Vagina (tissue), 2 donors: ENCODE results near the gene GRK3. TPM values are rescaled to one million over a fixed set of nuclear protein-coding genes. Genes with fewer than 3 reads are reported as not detected.

Source experiments
- DNase-seq, 2 donors: peaks; one replicate each; pipeline ENCODE4 v3.0.0-alpha.2; 2017; ENCODE audit errors: extremely low spot score in 2 of 2
- H3K27ac ChIP-seq: fragments of 200-600 bp; sonication (generic); one replicate; pipeline ENCODE4 v1.5.1; 2019
- H3K27me3 ChIP-seq: fragments of 200-600 bp; sonication (generic); one replicate; pipeline ENCODE4 v1.5.1; 2019
- H3K36me3 ChIP-seq, 2 donors: fragments of 200-600 bp; sonication (generic); one replicate each; pipeline ENCODE4 v1.5.1; 2017 to 2019
- H3K4me1 ChIP-seq: fragments of 200-600 bp; sonication (generic); one replicate; pipeline ENCODE4 v1.5.1; 2019
- H3K4me3 ChIP-seq, 2 donors: fragments of 200-600 bp; sonication (generic); 1 replicate in 1 of 2; 2 replicates in 1 of 2; pipeline ENCODE4 v1.5.1; 2016 to 2019
- H3K9me3 ChIP-seq: fragments of 200-600 bp; sonication (generic); one replicate; pipeline ENCODE4 v1.5.1; 2019
- POLR2A ChIP-seq, 2 donors: fragments of 450-650 bp; IDR thresholded peaks; one replicate each; pipeline ENCODE4 v1.6.1; 2017; ENCODE audit warnings: antibody characterized with exemption in 2 of 2, mild to moderate bottlenecking in 2 of 2, moderate library complexity in 2 of 2
- POLR2AphosphoS5 ChIP-seq, 2 donors: sonication (generic); formaldehyde crosslinking; IDR thresholded peaks; one replicate each; pipeline ENCODE4 v1.9.0; 2017; ENCODE audit warnings: antibody characterized with exemption in 2 of 2, mild to moderate bottlenecking in 2 of 2, low read depth in 1 of 2; ENCODE audit not compliant: insufficient read depth in 1 of 2
- intact Hi-C: fragments of 100-400 bp; cut with DNase I; formaldehyde crosslinking; loops from one replicate; pipeline ENCODE4 v1.15.1; 2023
- total RNA-seq: library from RNA; depleted of rRNA; stranded (reverse); fragments of >200 nt; gene quantifications from one replicate; pipeline ENCODE4 v1.2.3, GENCODE V29; 2016
- TF ChIP-seq, protein P1 (sequence below), 3 experiments: fragments of 450-650 bp in 2 of 3; fragments of 200-600 bp in 1 of 3; sonication (generic) in 1 of 3; IDR thresholded peaks; one replicate each; pipeline ENCODE4 v1.5.1; 2017 to 2019; ENCODE audit warnings: antibody characterized with exemption in 3 of 3, mild to moderate bottlenecking in 2 of 3, moderate library complexity in 2 of 3

Gene GRK3
- total RNA-seq, 1 donor from 2014 or later: 5.6 TPM

DNA sequence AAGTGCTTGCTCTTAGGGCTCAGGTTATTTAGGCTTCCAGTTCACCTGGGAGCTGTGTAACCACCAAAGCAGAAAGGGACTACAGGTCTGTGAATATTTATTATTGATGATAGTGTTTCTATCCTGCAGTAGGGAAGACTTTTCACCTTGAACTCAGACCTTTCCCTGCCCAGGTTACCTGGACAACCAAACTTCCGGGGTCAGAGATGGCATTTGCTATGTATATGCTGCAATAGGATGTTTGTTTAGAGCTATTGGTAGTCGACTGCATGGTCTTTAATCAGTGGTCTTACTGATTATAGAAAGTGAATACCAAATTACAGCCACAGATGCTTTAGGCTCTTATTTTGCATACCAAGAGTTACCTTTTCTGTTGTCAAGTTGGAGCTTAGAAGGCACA, 94.9 kb downstream of the GRK3 start:
- no peaks in the 10 kb centered on the region for H3K36me3 ChIP-seq
- H3K4me3 ChIP-seq: no peak overlapping the region
- no peaks in the 10 kb centered on the region for H3K27me3 ChIP-seq
- H3K4me1 ChIP-seq: no peaks in the 10 kb centered on the region
- intact Hi-C loops: no loop called here
- no peaks in the 10 kb centered on the region for H3K9me3 ChIP-seq
- H3K27ac ChIP-seq: no peak overlapping the region
- DNase-seq: no peak
- TF ChIP-seq, protein P1, sequence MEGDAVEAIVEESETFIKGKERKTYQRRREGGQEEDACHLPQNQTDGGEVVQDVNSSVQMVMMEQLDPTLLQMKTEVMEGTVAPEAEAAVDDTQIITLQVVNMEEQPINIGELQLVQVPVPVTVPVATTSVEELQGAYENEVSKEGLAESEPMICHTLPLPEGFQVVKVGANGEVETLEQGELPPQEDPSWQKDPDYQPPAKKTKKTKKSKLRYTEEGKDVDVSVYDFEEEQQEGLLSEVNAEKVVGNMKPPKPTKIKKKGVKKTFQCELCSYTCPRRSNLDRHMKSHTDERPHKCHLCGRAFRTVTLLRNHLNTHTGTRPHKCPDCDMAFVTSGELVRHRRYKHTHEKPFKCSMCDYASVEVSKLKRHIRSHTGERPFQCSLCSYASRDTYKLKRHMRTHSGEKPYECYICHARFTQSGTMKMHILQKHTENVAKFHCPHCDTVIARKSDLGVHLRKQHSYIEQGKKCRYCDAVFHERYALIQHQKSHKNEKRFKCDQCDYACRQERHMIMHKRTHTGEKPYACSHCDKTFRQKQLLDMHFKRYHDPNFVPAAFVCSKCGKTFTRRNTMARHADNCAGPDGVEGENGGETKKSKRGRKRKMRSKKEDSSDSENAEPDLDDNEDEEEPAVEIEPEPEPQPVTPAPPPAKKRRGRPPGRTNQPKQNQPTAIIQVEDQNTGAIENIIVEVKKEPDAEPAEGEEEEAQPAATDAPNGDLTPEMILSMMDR (IDR thresholded peaks at IDR 0.05): no peak
- no peak for TF ChIP-seq POLR2AphosphoS5 (IDR thresholded peaks at IDR 0.05; ENCODE audit: insufficient read depth in 1 of 2, low read depth in 1 of 2)
- no peak for TF ChIP-seq POLR2A (IDR thresholded peaks at IDR 0.05)

DNA sequence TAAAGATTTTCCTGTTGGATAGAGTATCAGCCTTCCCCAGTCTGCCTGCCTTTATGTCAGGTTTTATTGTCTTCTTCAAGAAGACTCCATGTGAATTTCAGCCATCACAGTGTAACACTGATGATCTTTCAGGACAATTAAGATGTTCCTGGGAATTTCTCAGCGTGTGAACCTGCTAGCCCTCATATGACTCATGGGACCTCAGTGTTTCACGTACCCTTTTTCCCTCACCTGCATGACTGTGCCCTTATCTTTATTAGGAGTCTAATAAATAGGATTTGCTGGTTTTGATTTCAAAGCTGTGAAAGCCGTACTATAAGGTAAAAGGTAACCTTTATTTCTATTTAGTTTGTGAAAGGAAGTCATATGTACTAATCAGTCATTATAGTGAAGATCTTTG, 95.9 kb downstream of the GRK3 start:
- Histone ChIP-seq H3K27me3 (no peaks in the 10 kb centered on the region), H3K36me3 (no peaks in the 10 kb centered on the region), H3K9me3 (no peaks in the 10 kb centered on the region), H3K27ac (no peak overlapping the region), H3K4me3 (no peak overlapping the region), H3K4me1 (no peaks in the 10 kb centered on the region)
- TF ChIP-seq POLR2AphosphoS5 (IDR thresholded peaks at IDR 0.05; ENCODE audit: insufficient read depth in 1 of 2, low read depth in 1 of 2) (no peak), POLR2A (IDR thresholded peaks at IDR 0.05) (no peak)
- TF ChIP-seq, protein P1 (IDR thresholded peaks at IDR 0.05): no peak
- DNase-seq: no peak
- intact Hi-C loops: no loop called here

DNA sequence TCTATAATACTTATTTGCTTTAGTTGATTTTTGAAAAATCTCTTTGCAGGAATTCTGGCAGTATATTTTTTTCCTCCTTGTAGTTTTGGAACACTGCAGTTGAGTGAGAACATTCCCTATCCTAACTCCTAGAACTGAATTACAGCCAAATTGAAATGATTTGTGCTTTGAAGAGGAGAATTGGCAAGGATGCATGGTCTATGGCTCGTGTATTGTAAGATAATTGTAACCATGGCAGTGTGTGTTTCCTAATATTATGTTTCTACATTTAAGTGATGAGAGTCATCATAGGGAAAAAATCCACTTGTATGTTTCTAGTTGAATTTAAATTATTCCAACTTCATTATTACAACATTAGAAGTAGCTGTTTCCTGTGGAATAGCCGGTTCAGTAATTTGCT, 96.6 kb downstream of the GRK3 start:
- no peaks in the 10 kb centered on the region for H3K4me1 ChIP-seq
- H3K27ac ChIP-seq: no peak overlapping the region
- H3K36me3 ChIP-seq: no peaks in the 10 kb centered on the region
- intact Hi-C loops: no loop called here
- H3K9me3 ChIP-seq: no peaks in the 10 kb centered on the region
- DNase-seq: no peak
- TF ChIP-seq POLR2A (IDR thresholded peaks at IDR 0.05): no peak
- no peaks in the 10 kb centered on the region for H3K27me3 ChIP-seq
- no peak overlapping the region for H3K4me3 ChIP-seq

DNA sequence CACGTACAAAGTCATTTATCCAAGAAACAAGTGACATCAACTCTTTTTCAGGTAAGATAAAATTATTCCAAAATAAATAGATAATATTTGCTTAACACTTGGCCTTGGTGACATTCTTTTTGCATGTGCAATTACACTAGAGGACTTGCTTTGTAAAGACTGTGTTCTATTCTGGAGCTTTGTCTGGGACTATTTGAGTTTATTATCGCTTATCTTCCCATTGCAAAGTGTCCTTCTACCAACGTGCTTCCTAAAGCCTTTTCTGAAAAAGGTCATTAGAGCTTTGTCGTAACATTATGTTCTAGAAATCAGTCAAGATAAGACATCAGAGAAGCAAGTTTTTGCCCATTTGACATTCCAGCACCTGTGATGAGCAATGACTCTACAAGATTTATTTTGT, 99.2 kb downstream of the GRK3 start:
- H3K9me3 ChIP-seq: no peaks in the 10 kb centered on the region
- no peak overlapping the region for H3K27ac ChIP-seq
- no peaks in the 10 kb centered on the region for H3K27me3 ChIP-seq
- H3K36me3 ChIP-seq: no peaks in the 10 kb centered on the region
- no peak for TF ChIP-seq POLR2AphosphoS5 (IDR thresholded peaks at IDR 0.05; ENCODE audit: insufficient read depth in 1 of 2, low read depth in 1 of 2)
- TF ChIP-seq, protein P1 (IDR thresholded peaks at IDR 0.05): no peak
- TF ChIP-seq POLR2A (IDR thresholded peaks at IDR 0.05): no peak
- peaks cover 8% of the 10 kb centered on the region for H3K4me1 ChIP-seq
- H3K4me3 ChIP-seq: no peak overlapping the region
- no peak for DNase-seq
- intact Hi-C loops: no loop called here

DNA sequence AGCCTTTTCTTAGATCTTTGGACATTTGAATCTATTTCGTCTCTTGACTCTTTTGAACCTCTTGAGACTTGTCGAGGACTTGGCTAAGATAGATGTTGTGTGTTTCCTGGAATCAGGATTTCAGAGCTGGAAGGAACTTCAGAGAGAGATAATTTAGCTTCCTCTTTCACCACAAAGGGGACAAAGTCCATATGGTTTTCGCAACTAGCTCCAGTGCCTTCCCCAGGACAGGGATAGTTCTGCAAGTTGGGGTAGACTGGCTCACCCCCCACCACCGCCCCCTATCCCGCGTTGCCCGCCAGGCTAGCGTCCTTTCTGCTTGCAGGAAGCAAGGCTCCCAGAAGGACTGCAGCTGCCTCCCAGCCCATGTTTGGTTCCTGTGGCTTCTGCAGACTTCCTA, 101.8 kb downstream of the GRK3 start:
- Histone ChIP-seq H3K27me3 (no peaks in the 10 kb centered on the region), H3K9me3 (no peaks in the 10 kb centered on the region), H3K4me1 (peaks cover 8% of the 10 kb centered on the region), H3K27ac (no peak overlapping the region), H3K4me3 (no peak overlapping the region), H3K36me3 (no peaks in the 10 kb centered on the region)
- intact Hi-C loops: no loop called here
- DNase-seq: no peak
- peak in 1 of 2 donors; percentile 41 for TF ChIP-seq POLR2AphosphoS5 (IDR thresholded peaks at IDR 0.05; ENCODE audit: insufficient read depth in 1 of 2, low read depth in 1 of 2)
- TF ChIP-seq POLR2A (IDR thresholded peaks at IDR 0.05): no peak
- TF ChIP-seq, protein P1 (IDR thresholded peaks at IDR 0.05): no peak

DNA sequence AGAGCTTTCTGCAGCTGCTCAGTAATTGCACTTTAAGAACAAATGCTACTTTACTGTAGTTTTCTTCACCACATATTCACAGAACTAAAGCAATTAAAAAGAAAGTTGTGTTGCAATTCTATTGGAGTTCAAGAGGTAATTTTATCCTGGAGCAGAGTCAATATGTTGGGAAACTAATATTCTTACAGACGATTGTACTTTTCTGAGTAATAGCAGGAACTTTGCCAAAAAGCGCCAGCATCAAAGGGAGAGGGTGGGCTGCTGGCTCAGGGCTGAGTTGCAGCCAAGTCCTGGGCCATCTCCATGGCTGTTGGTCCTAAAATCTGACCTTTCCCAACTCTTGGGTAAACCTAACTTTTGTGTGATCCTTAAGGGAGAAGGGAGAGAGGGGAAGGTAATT, 104.0 kb downstream of the GRK3 start:
- no peak for DNase-seq
- H3K9me3 ChIP-seq: no peaks in the 10 kb centered on the region
- no peak overlapping the region for H3K4me3 ChIP-seq
- H3K27ac ChIP-seq: no peak overlapping the region
- no peaks in the 10 kb centered on the region for H3K36me3 ChIP-seq
- H3K4me1 ChIP-seq: peaks cover 8% of the 10 kb centered on the region
- intact Hi-C loops: no loop called here
- no peaks in the 10 kb centered on the region for H3K27me3 ChIP-seq
- TF ChIP-seq, protein P1 (IDR thresholded peaks at IDR 0.05): no peak
- TF ChIP-seq POLR2AphosphoS5 (IDR thresholded peaks at IDR 0.05; ENCODE audit: insufficient read depth in 1 of 2, low read depth in 1 of 2) (no peak), POLR2A (IDR thresholded peaks at IDR 0.05) (no peak)
